LNCAP (cell line): ENCODE measurements around the gene NIPSNAP2.

Experiments used
- CTCF ChIP-seq: fragments of 450-650 bp; IDR thresholded peaks from 2 replicates; pipeline ENCODE4 v1.5.1; 2017; ENCODE audit warnings: mild to moderate bottlenecking

Gene NIPSNAP2

DNA sequence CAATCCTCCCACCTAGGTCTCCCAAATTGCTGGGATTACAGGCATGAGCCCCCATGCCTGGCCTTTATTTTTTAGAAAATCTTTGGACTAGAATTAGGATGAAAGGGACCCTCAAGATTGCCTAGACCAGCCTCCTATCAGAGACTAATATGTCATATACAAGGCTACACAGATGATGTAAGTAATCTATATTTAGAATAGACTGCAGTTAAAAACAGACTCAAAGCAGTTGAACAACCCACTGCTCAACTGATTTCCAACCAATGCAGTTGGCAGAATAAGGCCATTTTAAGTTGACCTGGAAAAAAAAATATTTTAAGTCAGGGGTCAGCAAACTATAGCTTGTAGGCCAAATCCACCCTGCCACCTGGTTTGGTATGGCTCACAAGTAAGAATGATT, 59.1 kb downstream of the NIPSNAP2 start:
- no peak for TF ChIP-seq CTCF

DNA sequence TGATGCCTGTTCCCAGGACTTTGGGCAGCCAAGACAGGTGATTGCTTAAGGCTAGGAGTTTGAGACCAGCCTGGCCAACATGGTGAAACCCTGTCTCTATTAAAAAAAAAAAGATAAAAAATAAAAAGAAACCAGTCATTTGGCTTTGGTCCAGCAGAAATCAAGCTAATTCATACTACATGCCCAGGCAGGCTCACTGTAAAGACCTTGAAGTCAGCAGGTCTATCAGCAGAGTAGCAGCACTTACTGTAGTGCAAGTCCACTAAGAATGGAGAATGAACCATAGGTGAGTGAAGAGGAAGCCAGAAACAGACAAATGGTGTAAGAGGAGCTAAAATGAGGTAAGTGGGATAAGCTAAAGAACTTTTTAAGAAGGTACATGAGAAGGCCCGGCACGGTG, 62.2 kb downstream of the NIPSNAP2 start:
- TF ChIP-seq CTCF, result no peak

DNA sequence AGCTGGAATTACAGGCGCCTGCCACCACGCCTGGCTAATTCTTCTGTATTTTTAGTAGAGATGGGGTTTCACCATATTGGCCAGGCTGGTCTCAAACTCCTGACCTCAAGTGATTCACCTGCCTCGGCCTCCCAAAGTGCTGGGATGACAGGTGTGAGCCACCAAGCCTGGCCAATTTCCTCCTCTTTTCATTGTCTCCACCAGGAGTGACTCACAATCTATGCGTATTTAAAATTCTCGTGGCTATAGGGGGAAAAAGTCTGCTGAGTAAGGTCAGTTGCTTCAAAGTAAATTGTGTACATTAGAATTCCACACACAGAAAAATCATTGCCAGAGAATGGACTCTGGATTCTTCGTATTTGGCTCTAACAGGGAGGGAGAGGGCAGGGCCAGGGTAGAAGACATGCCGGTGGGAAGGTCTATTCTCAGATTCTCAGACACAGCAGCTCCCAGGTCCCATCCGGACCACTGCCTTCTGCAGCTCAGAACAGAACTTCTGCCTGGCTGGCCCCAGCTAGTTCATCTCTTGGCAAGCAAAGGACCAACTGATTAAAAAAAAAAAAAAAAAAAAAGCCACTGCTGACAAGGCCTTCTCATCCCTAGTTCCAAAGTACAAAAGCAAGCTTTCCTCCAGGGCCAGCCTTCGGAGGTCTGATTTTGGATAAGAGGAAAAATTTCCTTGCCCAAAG, 64.7 kb downstream of the NIPSNAP2 start:
- TF ChIP-seq CTCF, result no peak

DNA sequence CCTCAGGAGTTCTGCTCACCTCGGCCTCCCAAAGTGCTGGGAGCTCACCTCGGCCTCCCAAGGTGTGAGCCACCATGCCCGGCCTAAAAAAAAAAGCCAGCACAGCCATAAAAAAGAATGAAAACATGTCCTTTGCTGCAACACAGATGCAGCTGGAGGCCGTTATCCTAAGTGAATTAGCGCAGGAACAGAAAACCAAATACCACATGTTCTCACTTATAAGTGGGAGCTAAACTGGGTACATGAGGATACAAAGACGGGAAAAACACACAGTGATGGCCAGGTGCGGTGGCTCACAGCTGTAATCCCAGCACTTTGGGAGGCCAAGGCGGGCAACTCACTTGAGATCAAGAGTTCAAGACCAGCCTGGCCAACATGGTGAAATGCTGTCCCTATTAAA, 66.0 kb downstream of the NIPSNAP2 start:
- TF ChIP-seq CTCF, result no peak

DNA sequence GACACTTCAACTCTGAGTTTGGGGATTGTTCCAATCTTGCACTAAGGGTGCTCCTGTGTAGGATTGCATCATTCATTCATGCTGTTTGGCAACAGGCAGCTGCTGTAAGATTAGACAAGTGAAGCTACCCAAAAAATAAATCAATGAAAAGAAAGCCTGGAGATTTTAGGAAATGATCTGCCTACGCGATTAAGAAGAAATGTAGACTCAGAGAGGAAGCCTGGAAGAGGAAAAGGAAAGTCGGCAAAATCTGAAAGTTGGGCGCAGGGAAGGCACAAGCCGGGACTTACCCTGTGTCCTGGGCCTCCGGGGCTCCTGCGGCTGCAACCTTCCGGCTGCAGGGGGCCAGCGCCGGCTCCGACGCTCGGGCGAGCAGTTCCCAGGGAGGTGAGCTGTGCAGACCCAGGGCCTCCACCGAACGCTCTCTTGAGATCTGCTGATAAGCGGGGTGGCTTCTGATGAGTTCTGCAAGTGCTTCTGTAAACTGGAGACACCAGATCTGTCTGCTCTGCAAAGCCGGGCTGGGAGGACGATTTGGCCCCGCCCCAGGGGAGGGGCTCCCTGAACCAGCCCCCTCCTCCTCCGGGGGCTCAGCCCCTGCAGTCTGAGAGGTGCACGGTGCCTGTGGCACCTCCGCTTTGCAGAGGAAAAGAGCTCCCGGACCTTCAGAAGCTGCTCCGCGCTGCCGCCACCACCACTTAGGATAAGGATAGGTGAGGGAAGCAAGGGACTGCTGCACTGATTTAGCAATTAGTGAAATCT, 69.5 kb downstream of the NIPSNAP2 start:
- TF ChIP-seq CTCF, result no peak

DNA sequence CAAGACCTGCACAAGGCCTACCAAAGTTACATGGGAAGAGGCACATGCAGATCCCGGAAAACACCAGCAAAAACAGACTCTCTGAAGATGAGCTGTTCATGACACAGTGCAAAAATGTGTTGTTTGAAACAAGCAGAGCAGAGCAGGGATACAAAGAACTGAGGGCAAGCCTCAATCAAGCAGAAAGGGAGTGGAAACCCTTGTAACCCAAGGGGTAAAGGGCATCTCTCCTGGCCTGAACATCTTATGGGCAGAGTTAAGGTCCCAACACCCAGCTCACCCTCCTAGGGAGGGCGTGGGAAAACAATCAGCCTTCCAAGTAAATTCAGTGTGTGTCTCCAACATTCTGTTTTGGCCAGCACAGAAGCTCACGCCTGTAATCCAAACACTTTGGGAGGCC, 76.3 kb downstream of the NIPSNAP2 start:
- TF ChIP-seq CTCF, result no peak

GRCh38 chr7:56046721-56047445, 82.5 kb downstream of the NIPSNAP2 start:
- TF ChIP-seq CTCF, result no peak
